ENCODE data around the gene ZBTB40.

GRCh38 chr1:22402356-22403053 lies 49.1 kb upstream of the ZBTB40 start:
- no peak for TF ChIP-seq CTCF (conservative IDR thresholded peaks at IDR 0.05; ENCODE audit: low read length)
- TF ChIP-seq EZH2phosphoT487 (IDR thresholded peaks at IDR 0.05; ENCODE audit: borderline replicate concordance): no peak
